GM18526 (cell line): Measurements from ENCODE around the gene TM4SF18.

Source experiments
- POLR2A ChIP-seq: IDR thresholded peaks from 3 replicates; pipeline ENCODE4 v1.6.1; 2011; ENCODE audit not compliant: insufficient read length; ENCODE audit errors: extremely low read depth

The TM4SF18 gene

GRCh38 chr3:149371723-149372114 is 38.3 kb upstream of the TM4SF18 start:
- no peak for TF ChIP-seq POLR2A

- no peak for TF ChIP-seq POLR2A
These were observed 37.7 kb upstream of the TM4SF18 start for GRCh38 chr3:149371001-149371722.

- TF ChIP-seq POLR2A = no peak
These were observed 36.8 kb upstream of the TM4SF18 start for GRCh38 chr3:149369991-149370866.

- TF ChIP-seq POLR2A = no peak
These were observed 35.5 kb upstream of the TM4SF18 start for GRCh38 chr3:149368674-149369497.

- no peak for TF ChIP-seq POLR2A
These were observed 34.8 kb upstream of the TM4SF18 start for GRCh38 chr3:149368201-149368673.

GRCh38 chr3:149366941-149367840 is 33.8 kb upstream of the TM4SF18 start:
- TF ChIP-seq POLR2A = no peak

- no peak for TF ChIP-seq POLR2A
These were observed 32.6 kb upstream of the TM4SF18 start for GRCh38 chr3:149366031-149366430.

GRCh38 chr3:149364624-149365023 is 31.2 kb upstream of the TM4SF18 start:
- no peak for TF ChIP-seq POLR2A

- TF ChIP-seq POLR2A = no peak
These were observed 29.6 kb upstream of the TM4SF18 start for GRCh38 chr3:149363053-149363452.

GRCh38 chr3:149362366-149362765 is 28.9 kb upstream of the TM4SF18 start:
- TF ChIP-seq POLR2A = no peak

GRCh38 chr3:149356630-149357029 is 23.2 kb upstream of the TM4SF18 start:
- no peak for TF ChIP-seq POLR2A

GRCh38 chr3:149356044-149356592 is 22.7 kb upstream of the TM4SF18 start:
- no peak for TF ChIP-seq POLR2A

GRCh38 chr3:149353581-149354184 is 20.2 kb upstream of the TM4SF18 start:
- TF ChIP-seq POLR2A = no peak

- no peak for TF ChIP-seq POLR2A
These were observed 19.1 kb upstream of the TM4SF18 start for GRCh38 chr3:149352556-149352955.

GRCh38 chr3:149343951-149344350 is 10.5 kb upstream of the TM4SF18 start:
- no peak for TF ChIP-seq POLR2A
